GM19043 (cell line): Measurements from ENCODE around the gene MRM2.

Source experiments
- ATAC-seq: cut with Tn5 transposase; IDR thresholded peaks from one replicate; pipeline ENCODE4 v1.9.1; 2021; ENCODE audit warnings: low read depth; ENCODE audit not compliant: unreplicated experiment

MRM2 gene

DNA sequence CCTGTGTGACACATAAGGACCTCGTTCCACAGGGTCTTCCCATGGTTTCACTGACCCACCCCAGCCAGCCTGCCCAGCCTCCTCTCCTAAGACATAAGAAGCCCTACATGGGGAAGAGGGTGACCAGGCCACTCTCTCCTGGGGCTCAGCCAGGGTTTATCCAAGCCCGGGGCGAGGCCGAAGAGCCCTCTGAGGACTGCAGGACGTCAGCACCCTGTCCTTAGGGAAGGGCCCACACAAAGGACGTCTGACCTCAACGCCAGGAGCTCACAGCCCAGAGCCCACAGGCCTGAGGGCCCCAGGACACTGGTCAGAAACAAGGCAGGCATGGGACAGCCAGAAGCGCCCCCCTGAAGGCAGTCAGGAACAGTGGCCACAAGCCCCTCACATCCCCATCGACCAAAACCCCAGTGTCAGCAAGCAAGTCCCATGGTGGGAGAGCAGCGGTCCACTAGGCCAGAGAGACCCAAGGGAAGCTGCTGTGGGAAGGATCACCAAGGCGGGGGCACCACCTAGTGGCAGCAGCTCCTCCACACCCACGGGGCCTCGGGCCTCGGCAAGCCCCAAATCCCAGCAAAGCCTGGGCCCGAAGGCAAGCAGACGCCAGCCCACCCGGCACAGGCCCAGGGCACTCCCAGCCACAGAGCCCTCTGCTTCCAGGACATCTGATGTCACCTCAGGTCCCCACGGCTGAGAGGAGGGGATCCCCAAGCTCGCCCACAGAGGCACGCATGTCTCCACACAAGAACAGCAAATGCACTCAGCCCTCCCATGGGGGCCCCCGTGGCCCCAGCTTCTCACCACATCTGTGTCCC lies 32.7 kb downstream of the MRM2 start:
- ATAC-seq: no peak

DNA sequence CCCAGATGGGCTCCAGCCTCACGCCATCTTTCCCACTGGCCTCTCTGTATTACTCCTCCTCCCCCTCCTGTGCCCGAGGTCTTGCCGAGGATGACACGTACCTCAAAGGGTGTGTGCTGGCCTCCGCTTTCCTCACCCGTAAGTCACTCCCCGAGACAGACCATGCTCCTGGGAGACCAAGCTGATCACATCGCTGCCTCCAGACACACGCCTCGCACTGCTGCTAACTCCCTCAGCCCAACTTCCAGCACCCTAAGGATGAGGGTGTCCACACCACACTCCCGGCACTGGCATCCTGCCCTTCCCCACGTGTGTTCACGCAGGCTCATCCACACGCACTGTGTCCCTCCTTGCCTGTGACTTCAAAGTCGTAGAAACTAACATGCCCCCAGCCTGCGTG lies 33.3 kb downstream of the MRM2 start:
- ATAC-seq: no peak

DNA sequence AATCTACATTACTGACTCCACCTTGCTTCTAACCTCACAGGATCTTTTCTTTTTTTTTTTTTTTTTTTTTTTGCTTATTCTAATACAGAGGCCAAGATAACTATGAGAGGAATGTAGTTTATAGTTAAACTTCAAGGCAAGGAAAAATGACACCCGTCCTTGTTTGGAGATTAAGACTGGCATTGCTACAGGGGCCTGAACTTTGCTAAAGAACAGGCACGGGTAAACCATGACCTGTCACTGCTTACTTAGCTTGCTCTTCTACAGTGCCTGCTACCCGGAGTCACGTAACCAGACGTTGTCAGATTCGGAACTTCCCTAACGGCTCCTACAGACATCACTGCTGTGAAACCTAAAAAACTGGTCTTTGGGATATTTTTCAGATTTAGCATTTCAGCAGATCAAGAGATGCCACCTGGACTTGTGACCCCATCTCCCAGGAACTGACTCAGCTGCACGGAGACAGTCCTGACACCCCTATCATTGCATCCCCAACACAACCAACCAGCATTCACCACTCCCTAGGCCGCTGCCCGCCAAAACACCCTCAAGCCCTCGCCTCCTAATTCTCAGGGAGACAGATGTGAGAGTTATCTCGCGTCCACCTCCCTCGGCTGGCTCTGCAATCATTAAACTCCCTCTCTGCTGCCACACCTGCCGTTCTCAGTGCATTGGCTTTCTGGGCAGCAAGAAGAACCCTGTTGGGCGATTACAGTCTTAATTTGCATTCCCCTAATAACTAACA lies 36.8 kb downstream of the MRM2 start:
- no peak for ATAC-seq

DNA sequence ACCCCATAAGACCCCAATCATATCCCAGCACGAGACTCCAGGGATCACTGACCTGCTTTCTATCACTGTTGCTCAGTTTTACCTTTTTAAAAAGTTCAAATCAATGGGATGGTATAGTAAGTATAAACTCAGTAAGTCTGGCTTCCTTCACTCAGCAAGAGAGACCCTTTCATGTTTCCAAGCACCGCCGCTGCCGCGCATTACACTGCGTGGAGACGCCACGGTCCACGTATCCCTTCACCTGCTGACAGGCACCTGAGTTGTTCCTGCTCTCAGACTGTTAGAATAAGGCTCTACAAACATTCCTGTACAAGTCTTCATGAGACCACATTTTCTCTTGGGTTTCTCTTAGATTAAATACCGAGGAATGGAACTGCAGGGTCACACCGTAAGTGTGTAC lies 37.6 kb downstream of the MRM2 start:
- ATAC-seq: no peak

DNA sequence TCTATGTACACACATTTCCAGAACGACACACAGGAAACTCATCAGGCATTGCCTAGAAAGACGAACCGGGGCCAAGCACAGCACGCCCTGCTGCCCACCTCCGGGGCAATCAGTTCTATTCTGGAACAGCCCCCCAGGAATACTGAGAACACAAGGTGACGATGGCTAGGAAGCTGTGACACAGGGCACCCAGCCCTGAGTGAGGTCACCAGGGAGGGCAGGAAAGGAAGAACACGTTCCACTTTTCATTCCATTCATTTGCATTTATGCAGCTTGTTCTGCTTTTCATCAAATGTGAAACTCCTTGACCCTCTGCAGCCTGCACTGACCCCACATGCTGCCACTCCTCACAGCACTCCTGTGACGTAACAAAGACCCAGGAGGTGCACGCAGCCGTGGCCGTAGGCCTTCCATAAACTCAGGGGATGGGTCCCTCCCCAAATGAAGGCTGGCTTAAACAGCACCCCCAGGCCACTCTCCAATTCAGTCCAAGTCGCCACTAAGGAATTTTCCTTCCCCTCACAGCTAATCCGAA lies 38.2 kb downstream of the MRM2 start:
- no peak for ATAC-seq

DNA sequence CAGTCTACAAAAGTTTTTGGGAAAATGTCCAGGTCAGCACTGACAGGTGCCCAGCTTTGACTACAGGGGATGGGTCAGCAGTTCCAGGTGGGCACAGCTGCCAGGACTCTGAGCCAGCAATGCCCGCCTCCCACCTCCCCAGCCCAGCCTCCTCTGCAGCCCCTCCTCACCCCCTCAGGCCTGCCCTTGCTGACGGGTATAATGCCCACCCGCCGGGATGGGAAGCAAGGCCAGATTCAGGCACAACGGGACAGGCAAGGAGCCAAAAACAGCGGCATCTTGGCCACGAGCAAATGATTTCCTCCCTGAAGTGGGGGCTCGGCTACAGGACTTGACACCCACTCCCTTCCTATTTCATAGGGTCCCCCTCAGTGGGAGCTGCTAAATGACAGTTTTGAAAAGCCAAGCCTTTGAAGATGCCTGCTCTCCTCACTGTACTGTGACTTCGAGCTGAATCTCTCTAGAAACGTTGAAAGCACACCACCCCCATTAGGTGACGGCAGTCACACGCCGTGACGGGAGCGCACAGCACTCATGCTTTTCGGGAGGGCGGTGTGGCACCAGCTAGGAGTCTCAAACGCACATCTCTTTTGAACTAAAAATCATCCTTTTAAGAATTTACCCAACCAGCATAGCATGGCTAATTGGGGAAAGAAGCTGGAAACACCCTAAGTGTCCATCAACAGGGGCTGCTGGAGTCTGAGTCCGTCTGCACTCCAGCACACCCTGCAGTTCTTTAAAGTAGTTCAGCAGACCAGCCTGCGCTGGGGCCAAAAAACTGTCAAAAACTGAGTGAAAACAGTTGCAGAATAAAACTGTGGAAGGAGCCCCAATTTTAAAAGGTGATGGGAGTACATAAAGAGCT lies 38.9 kb downstream of the MRM2 start:
- ATAC-seq: no peak

DNA sequence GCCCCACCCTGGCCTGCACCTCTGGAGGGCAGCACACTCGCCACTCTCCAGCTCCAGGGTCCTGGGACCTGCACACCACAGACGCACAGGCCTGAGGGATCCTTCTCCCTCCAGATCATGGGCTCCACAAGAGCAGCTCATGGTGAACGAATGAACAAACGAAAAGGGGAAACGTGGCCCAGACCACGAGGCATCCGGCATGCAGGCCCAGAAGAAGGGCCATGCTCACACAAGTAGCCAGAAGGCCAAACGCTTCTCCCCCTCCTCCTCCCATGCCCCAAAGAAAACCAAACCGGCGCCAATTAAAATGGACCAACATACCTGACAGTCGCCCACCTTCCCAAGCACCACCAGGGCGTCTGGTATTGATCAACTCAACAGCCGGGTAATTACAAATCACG lies 39.6 kb downstream of the MRM2 start:
- ATAC-seq: no peak

DNA sequence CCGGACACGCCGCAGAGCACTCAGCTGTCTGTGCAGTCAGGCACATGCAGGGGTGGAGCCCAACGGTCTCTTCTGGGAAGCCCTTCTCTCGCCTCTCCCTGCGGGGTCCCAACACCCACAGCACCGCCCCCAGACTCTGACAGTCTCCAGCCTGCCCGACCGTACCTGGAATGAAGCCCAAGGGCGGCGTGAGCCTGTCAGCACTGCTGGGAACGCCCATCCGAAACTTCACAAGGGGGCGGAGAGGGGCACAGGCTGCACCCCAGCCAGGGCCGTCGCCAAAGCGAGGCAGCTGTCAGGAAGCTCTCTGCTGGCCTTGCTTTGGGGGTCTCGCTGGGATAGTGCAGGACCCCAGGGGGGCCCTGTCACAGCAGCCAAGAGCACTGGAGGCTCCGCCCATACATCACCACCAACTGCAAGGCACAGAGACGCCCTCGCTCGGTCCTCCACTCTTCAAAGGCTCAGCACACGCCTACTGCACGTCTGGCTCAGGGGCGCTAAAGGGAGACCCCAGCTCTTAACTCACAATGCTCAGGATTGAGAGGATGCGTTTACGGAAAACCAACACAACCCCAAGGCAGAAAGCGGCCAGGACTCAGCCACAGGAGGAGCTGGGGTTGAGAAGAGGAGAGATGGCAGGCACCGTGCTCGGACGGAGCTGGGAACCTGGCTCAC lies 40.2 kb downstream of the MRM2 start:
- ATAC-seq: no peak

DNA sequence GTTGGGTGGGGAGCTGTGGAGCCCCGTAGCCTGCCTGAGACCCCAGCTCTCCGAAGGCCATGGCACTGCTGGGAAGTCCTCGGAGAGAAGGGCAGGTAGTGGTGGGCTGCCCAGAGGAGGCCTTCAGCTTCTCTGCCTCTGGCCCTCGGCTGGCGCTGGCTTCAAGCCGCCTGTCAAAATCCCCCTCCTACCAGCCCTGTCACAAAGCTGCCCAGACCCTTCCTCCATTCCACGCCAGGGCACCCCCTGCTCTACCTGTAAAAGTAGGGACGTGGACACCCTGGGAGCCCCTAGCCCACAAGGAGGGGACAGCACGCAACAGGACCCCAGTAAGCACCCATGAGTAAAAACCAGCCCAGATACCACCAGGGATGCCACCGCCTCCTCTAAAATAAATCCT lies 40.9 kb downstream of the MRM2 start:
- no peak for ATAC-seq

DNA sequence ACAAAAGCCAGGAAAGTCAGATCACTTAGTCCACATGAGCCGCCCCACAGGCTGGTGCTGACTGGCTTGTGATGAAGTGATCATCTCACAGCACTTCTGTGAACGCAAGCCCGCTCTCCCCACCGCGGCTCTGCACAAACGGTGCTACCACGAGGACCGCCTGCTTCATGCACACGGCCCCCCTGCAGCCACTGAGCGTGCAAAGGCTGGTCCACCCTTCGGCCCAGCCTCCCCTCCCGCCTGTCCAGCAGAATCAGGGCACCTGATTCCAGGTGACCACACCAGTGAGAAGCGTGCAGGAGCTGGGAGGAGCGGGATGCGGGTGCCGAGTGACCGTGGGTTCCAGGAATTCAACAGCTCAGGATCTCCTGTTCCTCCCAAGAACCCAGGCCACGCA lies 41.4 kb downstream of the MRM2 start:
- no peak for ATAC-seq

DNA sequence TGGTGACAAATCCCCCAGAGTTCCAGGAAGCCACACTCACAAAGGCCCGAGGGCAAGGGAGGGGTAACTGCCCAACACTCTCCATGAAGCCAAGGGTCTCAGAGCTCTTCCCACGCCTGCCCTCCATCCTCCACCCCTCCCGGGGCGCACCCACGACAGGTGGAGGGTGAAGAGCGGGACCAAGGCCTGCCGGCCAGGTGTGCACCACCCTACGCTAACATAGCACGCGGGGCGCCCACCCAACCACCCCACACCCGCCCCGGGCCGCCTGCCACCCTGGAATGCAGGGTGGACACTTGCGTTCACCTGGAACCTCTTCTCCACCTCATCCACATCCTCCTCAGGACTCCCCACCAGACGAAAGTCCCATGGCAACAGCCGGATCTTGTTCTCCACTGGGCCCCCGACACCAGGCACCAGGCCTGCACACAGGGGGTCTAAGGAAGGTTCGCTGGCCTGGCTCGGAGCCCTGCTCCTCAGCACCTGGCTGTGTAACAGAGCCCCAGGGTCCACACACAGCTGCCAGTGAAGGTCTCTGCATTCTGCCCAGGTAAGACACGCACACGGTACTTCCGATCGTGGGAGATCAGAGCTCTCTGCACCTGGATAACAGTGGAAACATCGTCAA lies 41.9 kb downstream of the MRM2 start:
- ATAC-seq: no peak

DNA sequence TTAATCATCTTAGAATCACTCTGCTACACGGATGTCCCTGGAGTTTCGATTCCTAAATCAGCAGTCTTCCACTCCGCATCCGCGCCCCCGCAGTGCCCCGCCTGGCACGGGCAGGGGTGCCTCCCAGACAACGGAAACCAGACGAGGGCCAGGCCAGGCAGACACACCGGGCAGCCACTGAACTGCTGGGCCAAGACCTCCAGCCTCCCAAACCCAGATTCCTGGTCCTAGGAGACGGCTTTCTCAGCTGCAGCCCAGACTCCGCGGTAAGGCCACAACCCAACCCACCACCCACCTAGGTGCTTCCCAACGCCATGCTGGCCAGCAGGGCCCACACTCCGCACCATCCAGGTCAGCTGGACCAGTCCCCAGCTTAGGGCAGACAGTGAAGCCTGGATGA lies 42.5 kb downstream of the MRM2 start:
- no peak for ATAC-seq

DNA sequence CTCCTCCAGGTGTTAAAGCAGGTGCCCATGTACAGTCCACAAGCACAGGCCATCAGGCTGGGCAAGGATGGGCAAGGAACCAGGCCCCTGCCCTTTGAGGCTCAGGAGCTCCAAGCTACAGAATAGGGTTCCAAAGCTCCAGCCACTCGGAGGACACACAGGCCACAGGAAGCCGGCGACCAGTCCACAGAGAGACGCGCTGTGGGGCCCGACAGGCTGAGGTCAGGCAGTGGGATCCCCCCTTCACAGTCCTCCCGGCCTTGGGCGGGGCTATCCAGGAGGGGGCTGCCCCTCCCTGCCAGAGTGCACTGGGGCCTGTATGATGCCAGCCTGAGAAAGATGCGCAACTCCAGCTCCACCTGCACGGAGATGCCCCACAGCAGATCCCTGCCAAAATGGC lies 43.2 kb downstream of the MRM2 start:
- no peak for ATAC-seq

DNA sequence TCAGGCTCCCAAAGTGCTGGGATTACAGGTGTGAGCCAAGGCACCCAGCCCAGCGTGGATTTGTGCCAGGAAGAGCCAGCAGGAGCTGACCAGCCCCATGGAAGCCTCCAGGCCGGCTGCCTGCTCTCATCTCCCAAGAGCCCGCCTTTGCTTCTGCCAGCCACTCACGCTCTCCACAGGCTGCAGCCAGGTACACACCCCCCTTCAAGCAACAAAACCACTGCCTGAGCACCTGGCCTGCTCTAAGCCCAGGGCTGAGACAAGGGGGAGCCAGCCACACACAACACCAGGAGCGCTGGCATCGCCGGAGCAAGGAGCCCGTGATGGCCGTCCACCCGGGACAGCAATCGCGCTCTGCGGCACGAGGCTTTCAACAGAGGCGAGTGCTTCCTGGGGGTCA lies 43.8 kb downstream of the MRM2 start:
- ATAC-seq: no peak

DNA sequence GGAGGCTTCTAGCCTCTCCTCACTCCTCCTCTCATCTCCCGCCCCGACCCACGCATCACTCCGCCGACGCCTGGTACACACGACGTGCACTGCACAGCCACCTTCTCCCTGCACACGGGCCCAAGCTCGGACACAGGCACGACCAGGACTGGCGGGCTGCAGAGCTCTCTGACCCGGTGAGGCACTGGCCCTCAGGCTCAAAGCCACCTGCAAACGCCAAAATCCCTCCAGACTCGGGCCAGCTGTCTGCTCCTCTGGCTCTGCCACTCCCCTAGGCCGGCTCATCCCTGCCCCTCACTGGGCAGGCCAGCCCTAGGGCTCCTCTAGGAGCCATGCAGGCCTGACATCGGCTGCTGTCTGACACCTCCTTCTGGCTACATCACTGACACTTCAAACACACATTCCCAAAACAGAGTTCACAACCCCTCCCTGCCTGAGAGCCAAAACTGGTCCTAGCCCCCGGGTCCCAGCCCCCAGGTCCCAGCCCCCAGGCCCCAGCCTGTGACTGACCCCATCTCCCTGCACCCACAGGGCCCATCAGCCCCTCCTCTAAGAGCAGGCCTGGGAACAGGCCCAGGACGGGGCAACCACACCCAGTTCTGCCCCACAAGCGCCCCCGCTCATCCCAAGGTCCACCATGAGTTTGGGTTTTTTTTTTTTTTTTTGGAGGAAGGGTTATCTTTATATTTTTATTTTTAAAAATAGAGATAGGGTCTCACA lies 44.4 kb downstream of the MRM2 start:
- no peak for ATAC-seq

DNA sequence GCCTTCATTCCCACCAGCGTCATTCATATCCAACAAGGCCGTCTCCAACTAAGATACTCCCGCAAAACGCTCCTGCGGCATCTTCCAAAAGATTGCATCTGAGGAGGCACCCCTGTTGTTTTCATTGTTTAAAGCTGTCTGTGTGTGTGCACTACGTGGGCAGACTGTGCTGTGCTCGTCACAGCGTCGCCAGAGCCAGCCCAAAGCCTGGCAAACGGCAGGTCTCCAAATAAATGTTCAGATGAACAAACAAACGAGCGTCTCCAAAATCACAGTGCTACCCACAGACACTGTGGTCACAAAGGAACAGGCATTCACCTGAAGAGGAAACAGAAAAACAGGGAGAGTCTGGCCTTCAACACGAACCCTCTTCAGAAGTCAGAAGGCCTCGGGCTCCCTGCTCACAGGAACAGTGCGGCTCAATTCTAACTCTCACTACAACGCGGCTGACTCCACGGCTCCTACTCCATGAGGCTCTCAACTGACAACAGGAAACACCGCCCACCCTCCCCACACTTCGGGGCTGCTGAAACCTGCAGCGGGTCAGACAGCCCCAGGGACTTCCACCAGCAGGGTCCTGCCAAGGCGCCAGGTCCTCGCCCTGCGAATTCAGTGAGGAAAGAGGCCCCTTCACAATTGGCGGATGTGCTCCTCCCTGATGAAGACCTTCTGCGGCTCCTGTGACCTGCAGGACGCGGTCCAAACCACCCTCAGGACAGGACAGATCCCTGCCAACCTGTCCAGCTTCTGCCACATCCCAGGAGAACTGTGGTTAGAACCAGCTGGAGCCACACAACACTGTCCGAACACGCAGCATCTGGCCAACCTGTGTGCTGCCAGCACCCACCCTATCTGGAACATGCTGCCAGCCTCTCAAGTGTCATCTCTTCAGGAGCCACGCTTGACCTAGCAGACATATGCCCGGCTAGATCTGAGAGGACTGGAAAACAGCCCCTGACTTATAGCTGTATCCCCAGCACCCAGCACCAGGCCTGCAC lies 45.3 kb downstream of the MRM2 start:
- no peak for ATAC-seq

DNA sequence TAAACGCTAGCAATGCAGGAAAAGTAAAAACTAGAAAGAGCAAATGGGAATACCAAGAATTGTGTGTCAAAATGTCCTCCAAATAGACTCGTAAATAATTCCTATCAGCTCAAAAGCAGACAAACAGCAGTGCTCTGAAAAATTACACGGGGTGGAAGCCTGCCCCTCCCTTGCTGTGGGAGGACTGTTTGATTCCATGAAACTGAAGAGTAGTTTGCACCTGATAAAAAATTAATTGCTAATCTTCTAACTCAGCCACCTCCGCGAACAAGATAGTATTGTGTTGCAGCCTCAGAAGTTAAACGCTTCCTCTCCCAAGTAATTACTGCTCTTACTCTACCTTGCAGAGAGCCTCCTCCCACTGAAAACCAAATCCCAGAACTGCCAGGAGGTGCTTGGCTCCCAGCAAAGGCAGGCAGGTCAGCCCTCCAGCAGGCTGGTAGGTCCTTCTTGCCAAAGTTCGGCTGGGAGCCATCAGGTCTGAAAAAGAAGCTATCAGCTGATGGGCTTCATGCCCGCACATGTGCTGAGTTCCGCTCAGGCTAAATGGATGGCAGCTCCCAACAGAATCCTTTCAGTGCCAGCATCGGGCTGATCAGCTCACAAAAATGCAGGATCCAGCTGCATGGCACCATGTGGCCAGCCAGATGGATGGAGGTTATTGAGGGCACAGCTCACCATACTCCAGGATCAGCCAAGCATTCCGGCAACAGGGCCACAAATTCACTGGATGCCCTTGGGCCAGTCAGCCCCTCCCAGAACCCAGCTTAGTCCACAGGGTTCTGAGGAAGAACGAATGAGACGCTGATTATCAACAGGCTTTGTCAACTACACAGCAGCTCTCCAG lies 46.4 kb downstream of the MRM2 start:
- no peak for ATAC-seq
